ENCODE measurements around the gene MBD5.
"Not testable (repeated sequence)": the region's sequence is repeated elsewhere in the genome, so short reads cannot be mapped to it uniquely, and the experiment has no call there.

Gene MBD5

DNA sequence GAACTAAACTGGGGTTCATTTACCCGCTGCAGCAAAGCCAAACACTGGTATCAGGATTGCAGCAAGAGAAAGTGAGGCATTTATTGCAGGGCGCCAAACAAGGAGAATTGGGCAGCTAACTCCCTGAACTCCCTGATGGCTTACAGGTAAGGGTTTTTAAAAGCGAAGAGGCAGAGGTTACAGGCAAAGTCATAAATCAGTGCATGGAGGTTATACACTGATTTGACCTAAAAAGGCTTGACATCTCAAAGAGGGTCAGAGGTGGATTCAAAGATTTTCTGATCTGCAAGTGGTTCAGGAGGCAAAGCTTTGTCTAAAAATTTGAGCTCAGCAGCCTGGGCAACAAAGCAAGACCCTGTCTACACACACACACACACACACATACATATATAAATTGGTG is 520.9 kb downstream of the MBD5 start:
- no peak for DNase-seq (ENCODE audit: low read depth in 4 of 4, low spot score in 1 of 4)

DNA sequence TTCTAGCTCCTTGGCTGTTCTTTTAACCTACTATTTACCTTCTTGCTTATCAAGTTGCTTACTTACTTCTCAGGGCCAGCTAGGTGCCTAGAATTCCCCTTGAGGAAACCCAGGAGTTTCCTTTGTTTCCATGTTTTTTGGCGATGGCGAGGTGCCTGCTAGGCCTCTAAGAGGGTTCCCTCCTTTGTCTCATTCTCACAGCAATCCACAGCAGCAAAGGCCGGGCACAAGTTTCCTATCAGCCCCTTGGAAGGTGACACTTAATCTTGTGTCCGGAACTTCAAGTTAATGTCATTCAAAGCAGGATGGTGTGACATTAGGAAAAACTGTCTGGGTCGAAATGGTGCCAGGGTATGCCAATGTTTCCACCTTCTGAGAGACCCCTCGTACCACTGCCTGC is 521.7 kb downstream of the MBD5 start:
- no peak for DNase-seq (ENCODE audit: low read depth in 4 of 4, low spot score in 1 of 4)

GRCh38 chr2:148543088-148543540 is 522.2 kb downstream of the MBD5 start:
- DNase-seq (ENCODE audit: low read depth in 4 of 4, low spot score in 1 of 4) = not testable (repeated sequence)

DNA sequence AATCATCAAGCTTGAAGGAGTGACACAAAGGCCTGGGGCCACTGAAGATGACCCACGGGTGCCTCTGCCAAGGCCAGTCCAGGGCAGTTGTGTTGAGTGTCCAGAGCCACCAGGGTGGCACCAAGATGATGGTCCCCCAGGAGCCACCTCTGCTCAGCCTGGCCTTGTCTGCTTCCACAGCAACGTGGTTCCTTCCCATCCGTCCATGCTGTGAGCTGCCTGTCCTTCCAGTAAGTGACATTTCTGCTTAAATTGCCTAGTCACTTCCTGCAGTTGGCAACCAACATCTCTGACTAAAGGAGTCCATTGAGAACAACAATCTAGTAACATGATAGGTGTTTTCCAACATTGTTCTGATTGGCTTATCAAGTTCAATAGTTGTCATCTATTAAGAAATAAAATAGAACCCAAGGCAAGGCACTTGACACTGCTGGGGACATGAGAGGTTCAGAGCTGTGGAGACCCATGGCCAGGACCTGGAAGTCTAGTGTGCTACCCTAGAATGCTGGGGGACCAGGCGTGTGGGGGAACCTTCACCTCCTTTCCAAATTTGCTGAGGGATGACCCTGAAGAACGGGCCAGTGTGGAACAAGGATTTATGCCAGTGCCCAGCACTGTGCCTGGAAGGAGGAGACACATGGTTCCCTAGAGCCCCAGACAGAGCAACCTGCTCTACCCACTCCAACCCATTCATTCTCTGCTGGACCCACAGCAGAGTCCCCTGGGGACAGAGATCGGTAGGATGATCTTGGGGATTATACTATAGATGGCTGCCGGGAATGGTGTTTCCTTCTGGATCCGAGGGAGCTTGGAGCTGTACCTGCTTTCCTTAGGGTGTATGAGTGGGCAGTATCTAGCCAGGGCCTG is 524.7 kb downstream of the MBD5 start:
- DNase-seq (ENCODE audit: low read depth in 4 of 4, low spot score in 1 of 4) = no peak

GRCh38 chr2:148546270-148546669 is 525.4 kb downstream of the MBD5 start:
- DNase-seq (ENCODE audit: low read depth in 4 of 4, low spot score in 1 of 4) = no peak

DNA sequence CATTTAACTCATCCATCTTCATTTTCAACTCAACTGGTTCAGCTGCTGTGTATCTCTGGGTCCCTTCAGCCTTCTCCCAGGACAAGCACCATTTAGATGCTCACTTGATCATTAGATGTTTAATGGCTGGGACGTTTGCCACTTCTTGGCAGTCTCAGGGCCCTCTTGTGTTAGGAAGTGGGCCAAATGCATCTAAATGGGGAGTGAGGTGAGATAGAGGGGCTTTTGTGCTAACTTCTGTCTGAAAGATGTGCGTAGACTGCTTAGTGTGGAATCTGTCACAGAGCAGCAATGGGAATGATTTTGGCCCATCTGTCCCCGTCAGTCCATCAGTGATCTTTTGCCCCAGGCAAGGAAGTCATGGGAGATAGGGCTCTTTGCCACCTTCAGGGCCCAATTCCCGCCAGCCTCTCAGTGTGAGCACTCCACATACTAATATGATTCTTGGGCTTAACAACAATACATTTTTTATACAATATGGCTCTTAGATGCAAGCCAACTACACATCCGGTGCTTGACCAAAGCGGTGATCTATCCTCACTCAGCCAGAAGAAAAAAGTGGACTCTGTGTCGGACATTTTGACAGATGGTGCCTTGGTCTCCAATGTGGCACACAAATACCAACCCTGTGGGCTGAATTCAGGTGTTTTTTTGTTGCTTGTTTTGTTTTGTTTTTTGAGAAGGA is 528.0 kb downstream of the MBD5 start:
- no peak for DNase-seq (ENCODE audit: low read depth in 4 of 4, low spot score in 1 of 4)

GRCh38 chr2:148552675-148553331 is 531.9 kb downstream of the MBD5 start:
- no peak for DNase-seq (ENCODE audit: low read depth in 4 of 4, low spot score in 1 of 4)

DNA sequence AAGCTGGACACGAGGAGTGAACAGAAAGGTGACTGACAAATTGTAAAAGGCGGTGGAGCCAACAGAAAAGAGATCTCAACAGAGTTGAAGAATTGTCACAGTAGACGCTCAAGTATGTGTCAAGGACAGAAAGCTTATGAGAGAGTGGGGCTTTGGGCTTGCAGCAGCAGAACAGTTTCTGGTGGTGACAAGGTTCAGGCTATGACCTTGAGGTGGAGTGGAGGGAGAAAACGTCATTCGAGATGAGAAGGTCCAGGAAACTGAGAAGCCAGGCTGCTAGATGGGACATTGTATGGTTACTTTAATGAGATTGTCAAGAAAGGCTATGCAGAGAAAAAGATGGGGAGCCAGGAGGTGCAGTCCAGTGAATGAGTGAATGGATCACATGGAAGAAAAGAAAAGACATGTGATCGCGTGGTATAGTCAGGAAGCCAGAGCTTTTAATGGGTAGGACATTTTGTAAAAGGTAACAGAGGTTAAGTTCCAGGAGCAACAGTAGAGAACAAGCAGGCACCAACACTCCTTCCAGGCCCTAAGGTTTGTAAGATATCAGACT is 532.5 kb downstream of the MBD5 start:
- no peak for DNase-seq (ENCODE audit: low read depth in 4 of 4, low spot score in 1 of 4)

GRCh38 chr2:148554459-148555247 is 533.8 kb downstream of the MBD5 start:
- DNase-seq (ENCODE audit: low read depth in 4 of 4, low spot score in 1 of 4) = no peak

- DNase-seq (ENCODE audit: low read depth in 4 of 4, low spot score in 1 of 4) = no peak
Measured at GRCh38 chr2:148555622-148556294, 534.9 kb downstream of the MBD5 start.

DNA sequence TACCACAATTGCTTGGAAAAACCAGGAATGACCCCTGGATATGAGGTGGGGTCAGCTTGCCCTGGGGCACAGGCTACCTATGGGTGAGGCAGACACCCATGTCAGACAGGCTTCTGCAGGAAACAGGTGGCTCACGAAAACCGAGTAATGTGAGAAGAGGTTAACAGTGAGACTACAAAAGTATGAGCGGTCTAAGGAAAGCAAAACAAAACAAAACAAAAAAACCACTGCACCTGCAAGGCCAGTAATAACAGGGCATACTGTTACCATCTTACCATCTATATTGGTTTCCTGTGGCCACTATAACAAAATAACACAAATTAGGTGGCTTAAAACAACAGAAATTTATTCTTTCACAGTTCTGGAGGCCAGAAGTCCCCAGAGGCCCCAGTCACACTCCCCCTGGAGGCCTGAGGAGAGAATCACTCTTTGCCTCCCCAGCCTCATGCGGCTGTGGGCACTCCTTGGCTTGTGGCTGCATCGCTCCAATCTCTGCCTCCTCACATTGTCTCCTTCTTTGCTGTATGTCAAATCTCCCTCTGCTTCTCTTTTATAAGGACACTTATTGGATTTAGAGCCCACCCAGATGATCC is 537.0 kb downstream of the MBD5 start:
- DNase-seq (ENCODE audit: low read depth in 4 of 4, low spot score in 1 of 4) = no peak

DNA sequence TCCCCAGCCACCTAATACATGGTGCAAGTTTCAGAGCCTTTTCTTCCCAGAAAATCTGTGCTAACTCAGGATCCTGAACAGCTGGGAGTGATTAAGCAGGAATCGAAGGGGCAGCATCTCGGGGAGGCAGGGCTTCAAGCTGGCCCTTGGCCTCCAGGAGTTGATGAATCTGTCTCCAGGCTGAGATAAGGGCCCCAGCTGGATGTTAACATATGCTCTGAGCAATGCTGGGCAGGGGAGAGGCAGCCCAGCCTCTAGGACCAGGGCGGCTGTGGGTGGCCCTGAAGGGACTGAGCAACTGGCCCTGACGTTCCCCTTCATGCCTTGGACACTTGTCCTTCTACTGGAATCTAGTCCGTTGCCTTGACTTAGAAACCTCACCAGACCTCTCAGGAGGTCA is 539.6 kb downstream of the MBD5 start:
- DNase-seq (ENCODE audit: low read depth in 4 of 4, low spot score in 1 of 4) = no peak

GRCh38 chr2:148561389-148561788 is 540.5 kb downstream of the MBD5 start:
- DNase-seq (ENCODE audit: low read depth in 4 of 4, low spot score in 1 of 4) = no peak

DNA sequence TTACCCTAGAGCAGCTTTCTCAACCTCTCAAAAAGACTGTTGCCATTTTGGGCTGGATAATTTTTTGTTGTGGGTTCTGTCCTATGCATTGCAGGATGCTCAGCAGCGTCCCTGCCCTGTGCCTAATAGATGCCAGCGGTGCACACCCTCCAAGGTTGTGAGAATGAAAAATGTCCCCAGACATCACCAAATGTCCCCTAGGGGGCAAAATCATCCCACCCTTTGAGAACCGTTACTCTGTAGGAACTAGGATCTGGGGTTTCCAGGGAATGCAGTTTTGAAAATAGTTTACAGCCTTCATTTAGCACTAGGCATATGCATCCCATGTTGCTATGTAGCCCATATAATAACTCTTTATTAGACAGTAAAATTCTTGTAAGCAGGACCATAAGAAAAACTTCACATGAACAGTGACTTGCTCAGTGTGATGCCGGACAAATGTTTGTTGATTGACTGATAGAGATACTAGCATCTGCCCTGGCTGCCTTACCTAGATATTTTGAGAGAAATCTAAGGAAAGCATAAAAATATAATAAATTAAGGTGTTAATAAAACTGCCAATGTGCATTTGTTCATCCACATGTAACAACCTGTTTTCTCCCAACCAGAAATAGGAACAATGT is 544.5 kb downstream of the MBD5 start:
- no peak for DNase-seq (ENCODE audit: low read depth in 4 of 4, low spot score in 1 of 4)
